ENCODE data around the gene PDE11A.

PDE11A gene

DNA sequence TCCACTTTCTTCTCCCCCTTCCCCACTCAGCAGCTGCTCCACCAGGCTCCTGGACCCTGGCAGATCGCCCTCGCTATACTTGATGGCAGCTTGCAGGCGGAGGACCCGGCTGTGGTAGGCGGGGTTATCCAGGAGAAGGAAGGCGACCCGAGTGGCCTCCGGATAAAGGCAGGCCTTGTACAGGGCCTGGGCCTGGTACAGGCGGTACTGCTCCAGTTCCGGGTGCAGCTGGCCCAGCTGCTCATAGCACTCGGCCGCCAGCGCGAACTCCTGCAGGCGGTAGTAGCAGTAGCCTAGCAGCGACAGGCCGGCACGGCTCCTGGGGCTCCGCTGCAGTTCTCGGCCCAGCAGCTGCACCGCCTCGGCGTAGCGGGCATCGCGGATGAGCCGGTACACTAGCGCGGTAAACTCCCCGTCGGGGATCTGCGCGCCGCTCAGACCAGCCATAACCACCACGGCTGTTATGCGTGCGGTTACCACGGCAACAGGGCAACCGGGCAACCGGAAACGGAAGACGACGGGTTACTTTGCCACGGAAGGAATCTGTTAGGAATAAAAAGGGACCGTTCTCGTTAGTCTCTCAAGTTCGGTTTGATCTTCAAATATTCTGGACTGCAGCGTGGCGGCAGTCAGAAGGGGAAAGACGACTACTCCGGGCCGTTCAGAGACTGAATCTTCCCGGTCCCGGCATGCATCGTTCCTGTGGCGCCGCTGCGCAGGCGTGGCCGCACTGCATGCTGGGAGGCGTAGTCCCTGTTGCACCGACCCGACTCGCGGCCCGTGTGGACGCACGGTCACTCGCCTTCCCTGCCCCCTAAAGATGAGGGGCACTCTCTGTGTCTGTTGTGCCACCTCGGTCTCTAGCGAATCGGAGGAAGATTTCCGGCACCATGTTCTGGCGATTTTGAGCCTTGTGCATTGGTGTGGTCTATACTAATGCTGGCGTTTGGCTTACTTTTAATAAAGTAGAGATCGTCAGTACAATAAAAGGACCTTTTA is 454.0 kb downstream of the PDE11A start:
- peak; percentile 89 for DNase-seq

DNA sequence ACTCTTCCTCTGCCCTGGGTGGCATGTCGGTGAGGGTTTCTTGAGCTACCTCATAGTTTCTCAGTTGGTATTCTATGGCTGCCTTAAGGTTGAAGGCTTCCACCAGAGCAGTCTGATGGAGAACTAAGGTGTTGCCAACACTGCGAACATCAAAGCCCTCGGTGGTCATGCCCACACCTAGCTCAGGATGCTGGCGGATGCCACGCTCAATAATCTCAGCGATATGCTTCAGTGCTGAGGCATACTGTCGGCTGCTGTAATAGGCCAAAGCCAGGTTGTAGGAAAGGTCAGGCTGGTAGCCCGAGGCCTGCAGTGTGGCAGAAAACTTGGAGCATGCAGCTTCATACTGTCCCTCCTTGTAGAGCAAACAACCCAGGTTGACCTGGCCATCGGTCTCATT is 454.7 kb downstream of the PDE11A start:
- no peak for DNase-seq

DNA sequence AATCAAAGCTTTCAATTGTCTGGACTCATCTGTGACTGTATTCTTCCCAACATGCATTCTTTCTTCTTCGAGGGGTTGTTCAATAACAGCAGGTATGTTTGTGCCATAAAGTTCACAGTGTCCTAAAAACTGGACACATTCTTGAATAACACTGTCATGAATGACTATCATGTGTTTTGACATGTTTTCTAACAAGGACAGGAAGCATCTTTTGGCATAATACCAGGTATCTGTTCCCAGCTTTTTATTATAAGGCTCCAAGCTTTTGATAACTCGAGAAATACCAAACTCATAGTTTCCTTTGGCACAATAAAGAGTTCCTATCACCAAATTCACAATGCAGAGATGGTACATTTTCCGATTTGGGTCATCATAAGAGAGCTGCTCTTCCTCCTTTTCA is 455.8 kb downstream of the PDE11A start:
- DNase-seq, result no peak

DNA sequence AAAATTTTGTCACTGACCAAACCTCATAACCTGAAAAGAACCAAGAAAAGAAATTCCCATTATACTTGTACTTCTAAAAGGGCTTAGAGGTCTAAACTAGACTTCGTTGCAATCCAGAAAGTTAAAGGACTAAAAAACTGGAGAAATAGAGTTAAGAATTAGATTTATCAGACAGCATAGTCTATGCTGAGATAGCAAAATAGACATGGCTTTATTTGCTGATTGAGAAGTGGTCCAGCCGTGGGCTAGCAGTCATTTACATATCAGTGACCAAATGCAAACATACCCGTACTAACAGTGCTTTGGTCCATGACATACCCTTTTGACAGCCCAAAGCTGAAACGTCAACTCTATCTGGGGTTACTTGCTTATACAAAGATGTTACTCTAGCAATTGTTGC is 456.5 kb downstream of the PDE11A start:
- no peak for DNase-seq

DNA sequence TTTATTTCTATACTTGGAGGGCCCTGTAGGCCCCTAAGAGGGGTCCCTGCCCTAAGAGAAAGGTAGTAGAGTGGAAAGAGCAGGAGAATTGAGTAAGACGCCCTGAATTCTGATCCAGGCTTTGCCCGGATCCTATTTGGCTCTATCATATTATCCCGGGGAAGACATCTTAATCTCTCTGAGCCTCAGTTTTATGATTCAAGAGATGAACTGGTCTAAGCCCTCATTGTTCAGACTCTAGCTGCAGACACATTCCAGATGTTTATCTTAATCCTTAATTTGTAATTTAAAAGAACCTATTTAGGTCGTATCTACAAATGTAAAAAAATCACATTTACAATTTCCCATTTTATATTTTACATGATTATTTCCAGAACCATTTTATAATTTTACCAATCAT is 459.9 kb downstream of the PDE11A start:
- no peak for DNase-seq

DNA sequence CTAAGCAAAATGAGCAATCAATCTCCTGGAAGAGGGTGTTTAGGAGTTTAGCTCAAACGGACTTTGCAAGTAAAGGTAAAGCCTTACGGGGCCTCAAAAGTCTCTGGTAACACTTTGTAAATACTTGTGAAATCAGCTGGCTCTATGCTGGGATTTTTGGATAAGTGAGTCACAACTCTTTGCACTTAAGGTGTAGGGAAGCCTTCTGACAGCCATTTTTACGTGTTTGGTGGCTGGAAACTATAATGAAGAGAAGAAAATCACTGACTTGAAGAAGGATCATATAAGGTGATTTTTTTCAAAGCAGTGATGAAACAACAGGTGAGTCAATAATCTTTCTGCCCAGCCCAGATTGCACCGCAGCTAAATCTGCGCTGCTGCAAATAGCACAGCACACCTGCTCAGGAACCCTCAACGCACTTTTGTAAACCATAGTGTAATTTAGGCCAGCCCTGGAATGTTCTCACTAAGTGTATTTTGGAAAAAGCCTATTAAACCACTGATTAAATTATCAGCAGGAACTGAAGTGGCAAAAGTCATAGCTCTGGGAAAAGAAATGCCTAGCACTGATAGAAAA is 461.2 kb downstream of the PDE11A start:
- DNase-seq, result no peak

DNA sequence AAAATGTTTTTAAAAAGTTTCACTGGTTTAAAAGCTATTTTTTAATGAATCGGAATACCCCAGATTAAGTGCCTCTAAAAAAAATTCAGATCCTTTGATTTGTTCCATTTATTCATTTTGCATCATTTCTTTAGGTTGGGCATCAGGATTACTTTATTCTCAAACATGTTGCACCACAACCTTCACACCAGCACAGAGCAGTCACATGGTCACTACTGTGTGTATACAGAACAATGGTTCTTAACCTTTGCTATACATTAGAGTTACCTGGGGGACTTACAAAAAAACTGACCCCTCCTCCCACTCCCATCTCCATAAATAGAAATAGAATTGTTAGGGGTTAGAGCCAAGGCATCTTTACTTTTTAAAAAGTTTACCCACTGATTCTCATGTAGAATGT is 461.8 kb downstream of the PDE11A start:
- no peak for DNase-seq

DNA sequence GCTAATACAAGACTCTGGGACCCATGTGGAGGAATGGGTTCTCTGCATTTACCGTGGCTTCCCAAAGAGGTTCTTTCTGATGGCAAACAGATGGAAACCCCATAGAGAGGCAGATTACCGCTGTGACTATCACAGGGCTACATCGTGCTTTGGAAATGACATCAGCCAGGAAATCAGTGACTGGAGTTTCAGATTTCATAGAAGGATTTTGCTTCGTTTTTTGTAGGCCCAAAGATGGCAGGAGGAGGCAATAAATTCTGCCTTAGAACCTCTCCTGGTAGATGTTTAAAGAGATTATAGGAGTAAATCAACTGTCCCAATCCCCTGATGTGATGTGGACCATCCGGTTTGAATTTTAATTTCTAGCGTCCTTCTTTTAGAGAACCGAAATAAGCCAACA is 465.9 kb downstream of the PDE11A start:
- no peak for DNase-seq

DNA sequence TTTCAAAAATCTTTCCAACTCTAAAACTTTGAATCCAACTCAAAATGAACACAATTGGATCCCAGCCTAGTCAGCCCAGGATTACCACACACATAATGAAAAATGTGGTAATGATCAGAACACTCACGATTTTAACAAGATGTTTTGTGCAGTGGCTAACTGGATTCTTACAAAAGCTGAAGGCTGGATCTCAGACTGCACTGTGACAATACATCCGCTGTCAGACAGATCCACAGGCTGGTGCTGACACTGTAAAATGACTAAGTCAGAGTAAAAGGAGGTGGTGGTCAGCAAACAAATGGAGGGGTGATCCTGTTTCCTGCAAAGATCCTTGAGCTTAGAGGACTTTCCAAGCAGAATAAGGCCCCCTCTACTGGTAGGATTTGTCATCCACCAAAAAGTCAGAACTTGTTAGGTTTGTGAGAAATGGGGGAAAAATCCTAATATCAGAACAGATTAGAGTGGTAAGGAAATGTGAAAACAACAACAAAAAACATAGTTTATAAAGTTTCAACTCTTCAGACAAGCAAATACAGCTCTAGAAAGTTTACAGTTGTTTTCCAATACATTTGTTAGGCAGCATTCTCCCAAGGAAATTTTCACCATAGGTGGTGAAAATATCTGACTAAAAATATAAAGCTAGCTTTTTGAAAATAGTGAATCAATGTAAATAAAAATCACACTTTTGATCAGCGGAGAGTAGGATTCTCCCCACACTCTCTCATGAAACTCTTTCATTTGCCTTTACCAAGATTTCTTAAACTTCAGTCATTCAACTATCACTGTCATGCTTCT is 468.1 kb downstream of the PDE11A start:
- no peak for DNase-seq

DNA sequence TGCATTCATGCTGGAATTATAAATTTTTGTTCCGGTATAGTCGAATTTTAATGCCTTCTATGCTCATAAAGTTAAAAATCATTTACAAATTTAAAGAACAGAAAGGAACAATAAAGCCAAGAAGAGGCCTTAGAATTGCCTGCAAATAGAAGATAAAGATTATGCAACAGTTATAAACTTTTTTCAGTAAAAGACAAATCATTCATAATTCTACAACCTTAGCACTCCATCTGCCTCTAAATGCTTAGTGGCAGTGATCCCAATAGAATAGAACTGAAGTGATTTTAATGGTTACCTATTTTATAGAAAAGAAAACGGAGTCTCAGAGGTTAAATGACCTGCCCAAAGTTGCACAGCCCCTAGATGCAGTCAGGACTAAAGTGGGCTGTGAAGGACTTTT is 468.8 kb downstream of the PDE11A start:
- DNase-seq, result no peak

DNA sequence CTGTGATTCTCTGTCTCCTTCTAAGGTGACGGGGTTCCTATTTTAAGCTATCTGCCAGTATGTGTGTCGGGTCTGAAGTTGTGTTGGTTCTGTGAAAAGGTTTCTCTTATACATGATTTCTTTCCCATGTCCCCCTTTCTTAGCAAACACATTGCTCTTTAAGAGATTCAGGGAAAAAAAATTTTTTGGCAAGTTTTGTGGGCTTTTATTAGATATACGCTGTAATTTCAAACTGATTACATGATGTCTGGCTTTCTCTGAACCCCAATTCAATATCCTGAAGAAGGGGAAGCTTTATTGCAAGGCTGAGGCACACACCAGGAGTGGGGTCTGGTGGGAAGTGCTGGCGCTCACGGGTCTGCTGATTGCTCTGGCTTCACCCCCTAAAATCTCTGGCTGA is 469.4 kb downstream of the PDE11A start:
- no peak for DNase-seq

DNA sequence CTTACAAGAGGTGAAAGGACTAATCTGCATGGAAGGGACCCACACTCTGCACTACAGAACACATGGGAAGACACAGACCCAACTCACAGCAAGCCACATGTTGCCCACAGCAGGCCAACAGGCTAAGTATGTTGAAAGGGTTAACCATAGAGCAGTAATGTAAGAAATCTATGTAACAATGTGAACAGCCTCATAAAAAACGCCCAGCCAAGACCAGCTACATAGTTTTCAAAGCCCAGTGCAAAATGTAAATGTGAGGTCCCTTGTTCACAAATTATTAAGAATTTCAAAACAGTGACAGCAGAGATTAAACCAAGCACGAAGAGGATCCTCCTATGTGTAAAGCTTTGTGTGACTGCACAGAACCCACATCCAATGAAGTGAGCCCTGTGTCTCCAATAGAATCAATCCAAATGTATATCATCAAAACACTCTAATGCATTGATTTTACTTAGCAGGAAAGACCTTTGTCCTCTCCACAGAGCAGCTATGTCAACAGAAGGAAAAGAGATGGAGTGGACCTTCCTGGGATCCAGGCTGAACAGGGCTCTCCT is 469.9 kb downstream of the PDE11A start:
- no peak for DNase-seq

DNA sequence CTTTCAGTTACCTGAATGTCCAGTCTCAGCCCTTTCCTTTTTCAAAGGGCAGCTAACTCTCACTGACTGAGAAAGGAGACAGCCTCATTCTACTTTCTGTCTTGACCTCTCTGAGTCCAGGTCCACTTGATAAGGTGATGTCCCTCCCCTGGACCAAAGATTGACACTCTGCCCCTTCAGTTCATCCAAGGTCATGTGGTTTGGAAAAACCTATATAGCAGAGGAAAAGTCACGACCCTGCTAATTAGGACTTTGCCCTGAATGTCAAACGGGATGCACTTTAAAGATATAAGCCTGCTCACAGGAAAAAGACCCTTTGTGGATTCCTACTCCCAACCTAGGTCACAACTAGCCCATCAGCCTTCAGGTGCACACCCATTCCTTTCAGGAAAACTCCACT is 471.7 kb downstream of the PDE11A start:
- DNase-seq, result no peak

DNA sequence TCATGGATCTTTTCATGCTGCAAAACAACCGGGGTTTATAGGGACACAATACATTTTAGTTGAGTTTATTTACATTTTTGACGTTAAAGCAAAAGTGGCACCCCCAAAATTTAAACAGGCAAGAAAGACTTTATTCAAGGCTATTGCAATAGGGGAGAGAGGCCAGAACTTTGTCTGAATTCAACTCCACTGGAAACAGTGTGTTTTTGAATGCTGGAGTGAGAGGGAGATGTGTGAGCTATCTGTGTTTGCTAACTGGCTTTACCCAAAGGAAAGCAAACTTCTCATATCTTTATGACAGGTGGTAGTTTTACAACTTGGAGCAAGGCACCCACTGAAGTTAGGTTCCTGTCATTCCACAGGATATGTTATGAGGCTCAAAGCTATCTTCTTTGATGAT is 472.6 kb downstream of the PDE11A start:
- no peak for DNase-seq

DNA sequence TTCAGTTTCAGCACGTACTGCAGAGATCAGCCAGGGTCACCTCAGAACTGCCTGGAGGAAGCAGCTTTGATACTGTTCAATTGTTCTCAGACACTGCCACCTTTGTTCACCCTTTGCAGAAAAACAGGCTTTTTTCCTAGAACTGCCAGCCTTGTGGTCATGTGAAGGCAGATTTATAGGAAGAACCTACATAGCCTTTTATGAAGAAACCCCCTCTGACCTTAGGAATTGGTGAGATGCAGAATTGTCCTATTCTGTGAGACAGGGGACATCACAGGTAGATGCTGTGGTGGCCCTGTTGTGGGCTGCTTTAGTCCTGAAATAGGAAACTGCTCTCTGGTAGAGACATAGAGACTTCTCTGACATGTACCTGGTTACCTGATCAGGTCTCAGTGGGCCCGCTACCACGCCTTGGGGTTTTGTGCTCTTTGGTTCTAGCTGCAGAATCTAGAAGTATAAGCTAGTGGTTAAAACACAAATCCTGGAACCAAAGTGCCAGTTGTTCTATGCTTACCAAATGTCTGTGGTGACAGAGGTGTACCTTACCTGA is 473.4 kb downstream of the PDE11A start:
- DNase-seq, result no peak

DNA sequence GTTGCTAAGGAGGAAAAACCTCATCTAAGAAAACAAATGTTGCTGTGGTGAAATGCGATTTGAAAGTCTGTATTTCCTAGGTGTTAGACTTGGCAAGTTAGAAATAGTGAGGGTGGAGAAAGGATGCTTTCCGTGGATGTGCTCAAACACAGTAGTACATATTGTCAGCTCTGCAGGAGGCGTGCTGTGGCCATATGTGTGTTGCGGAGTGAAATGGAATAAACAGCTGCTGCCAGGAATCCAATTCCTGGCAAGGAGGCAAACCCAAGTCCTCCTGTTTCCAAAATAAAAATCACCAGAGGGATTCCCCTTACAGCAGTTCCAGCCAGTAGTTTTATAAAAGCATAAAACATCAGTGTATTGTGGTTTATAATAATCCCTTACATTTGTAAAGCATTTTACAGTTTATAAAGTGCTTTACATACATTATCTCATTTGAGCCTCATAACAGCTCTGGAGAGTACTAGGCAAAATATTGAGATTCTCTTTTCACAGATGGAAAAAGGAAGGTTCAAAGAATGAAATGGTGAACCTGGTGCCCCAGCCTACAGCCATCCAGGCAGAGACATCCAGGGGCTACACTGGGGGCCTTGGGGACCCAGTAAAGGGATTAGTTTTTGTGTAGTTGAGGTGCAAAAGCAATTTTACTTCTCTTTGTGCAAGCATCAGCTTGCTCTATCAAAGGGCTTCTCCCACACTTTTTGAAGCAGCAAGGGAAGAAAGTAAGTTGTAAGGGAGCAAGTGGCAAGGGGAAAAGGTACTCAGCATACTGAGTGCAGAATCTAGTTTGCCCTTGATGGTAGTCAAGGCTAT is 474.0 kb downstream of the PDE11A start:
- DNase-seq, result no peak

DNA sequence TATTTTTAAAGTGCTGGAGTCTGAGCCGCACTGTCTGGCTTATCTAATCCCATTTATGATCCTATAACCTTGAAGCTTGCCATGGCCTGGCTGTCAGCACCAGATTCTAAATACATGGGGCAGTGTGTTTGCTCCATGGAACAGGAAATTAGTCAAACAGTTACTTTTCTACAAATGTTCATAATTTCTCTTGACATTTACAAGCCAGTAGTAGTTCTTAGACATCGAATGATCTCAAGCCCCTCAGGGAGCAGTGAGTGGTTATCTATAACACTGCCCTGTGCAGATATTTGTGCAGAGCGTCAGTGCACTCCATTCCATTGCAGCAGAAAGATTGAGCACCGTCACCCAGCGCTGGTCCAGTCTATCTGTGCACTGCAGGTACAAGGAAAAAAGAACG is 474.8 kb downstream of the PDE11A start:
- no peak for DNase-seq

DNA sequence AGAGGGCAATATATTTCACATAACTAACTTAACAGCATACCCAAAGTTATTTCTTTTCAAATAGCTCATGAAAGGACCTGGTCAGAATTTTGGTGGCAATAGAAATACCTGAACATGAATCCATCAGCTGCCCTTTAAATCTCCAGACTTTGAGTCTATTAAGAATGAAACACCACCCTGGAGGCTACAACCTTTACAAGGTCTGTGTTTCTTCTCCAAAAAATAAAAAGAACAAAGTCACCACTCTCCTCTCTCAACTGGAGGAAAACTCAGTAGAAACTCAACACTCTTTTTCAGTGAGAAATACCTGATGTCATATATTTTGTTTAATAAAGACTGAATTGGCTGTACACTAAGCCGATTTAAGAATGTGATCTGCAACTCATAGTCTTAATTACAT is 475.7 kb downstream of the PDE11A start:
- DNase-seq, result no peak

DNA sequence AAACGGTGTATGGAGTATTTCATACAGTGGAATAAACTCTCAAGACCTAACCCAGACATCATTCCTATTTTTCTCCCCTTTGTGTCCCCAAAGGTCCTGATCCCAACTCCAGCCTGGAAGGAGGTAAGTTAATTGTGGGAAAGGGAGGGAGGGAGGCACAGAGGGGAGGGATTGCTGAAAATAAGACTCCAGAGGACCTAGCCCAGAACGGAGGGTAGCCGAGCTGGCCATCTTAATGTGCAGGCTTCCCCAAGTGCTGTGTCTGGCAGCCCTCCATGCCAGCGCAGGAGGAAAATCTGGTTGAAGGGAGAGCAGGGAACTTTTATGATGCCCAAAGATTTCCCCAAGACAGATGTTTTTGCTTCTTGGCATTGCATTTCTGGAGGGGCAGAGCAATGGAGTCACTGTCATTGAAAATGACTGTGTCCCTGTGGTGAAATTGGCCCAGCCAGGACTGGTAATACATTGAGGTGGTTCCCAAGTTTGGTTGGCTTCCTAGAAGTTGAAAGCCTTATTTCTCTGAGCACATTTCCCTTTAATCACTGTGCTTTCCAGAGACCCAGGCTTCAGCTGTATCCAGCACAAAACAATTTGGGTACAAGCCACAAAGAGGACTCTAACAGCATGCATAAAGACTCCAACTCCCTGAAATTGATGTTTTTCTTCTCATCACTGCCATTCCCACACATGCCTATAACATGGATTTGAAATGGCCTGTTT is 477.3 kb downstream of the PDE11A start:
- DNase-seq, result no peak

DNA sequence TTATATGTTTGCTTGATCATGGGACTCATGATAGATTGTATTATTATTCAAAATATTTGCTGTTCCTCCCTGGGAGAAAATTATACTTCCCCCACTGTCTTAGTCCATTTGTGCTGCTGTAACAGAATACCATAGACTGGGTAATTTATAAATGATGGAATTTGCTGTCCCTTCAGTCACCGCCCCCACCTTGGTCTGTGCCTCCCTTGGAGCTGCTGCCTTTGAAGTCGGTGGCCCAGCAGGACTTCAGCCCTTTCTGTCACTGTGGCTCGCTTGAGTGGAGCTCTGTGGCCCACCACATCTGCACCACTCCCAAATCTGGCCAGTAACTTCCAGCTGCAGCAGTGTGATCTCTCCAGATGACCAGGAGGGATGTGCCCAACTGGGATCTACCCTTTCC is 479.2 kb downstream of the PDE11A start:
- no peak for DNase-seq

DNA sequence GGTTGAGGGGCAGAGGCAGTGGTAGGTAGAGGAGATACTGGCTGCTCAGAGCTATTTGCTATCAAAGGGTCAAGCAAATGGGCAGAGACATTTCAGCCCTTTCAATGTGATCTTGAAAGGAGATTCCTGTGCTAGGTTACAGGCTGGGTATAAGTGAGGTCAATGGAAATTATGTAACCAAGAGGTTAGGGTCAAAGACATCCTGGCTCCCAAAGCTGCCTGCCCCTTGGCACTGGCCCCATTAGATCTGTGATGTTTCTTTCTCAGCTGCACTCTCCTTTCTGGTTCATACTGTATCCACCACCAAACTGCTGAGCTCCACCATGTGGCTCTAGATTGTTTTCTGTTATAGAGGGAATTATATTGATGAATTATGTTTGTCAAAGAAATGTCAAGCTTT is 479.6 kb downstream of the PDE11A start:
- no peak for DNase-seq

DNA sequence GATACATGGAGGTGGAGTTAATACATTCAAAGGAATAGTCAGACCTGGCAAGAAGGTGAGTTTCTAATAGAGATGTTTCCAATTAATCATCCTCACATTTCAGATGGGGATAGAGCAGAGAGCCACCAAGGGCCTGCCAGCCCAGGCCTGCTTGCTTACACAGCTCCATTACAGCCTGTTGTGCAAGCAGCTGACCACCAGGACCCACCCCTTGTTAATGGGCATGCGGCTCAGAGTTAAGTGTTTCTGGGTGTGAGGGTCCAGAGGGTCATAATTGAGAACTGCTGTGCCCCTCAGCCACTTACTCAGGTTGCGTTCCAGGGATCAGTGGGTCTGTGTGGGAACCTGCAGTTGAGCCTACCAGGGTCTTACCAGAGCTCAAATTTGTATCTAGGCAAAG is 480.2 kb downstream of the PDE11A start:
- DNase-seq, result no peak
